GM19468 (cell line): ENCODE data around the gene SLC12A8.

ENCODE experiments used
- ATAC-seq: cut with Tn5 transposase; IDR thresholded peaks from one replicate; pipeline ENCODE4 v1.9.1; 2021; ENCODE audit warnings: mild to moderate bottlenecking, moderate library complexity, moderate number of reproducible peaks; ENCODE audit not compliant: unreplicated experiment; ENCODE audit errors: extremely low read depth

Gene SLC12A8

DNA sequence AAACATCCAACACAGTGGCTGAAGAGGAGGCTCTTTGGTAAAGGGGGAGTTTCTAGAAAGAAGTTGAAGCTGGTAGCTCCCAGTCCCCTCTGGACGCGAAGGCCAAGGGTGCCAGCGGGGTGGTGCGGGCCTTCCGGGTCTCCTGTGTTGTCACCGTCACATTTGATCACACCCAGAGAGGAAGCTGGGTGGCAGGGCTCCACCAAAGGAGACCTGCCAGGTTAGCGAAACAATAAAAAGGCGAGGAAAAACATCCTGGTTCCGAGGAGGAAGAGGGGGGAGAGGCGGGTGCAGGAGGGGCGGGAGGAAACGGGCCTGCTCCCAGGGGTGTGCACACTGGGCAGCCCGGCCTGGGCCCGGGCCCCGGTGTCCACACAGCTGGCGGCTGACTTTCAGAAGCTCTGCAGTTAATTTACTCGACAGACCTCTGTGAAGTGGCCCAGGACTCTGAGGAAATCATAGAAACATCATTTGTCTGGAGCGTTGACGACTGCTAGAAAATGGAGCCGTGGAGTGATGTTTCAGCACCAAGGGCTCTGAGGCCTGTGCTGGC is 168.9 kb downstream of the SLC12A8 start:
- no peak for ATAC-seq

DNA sequence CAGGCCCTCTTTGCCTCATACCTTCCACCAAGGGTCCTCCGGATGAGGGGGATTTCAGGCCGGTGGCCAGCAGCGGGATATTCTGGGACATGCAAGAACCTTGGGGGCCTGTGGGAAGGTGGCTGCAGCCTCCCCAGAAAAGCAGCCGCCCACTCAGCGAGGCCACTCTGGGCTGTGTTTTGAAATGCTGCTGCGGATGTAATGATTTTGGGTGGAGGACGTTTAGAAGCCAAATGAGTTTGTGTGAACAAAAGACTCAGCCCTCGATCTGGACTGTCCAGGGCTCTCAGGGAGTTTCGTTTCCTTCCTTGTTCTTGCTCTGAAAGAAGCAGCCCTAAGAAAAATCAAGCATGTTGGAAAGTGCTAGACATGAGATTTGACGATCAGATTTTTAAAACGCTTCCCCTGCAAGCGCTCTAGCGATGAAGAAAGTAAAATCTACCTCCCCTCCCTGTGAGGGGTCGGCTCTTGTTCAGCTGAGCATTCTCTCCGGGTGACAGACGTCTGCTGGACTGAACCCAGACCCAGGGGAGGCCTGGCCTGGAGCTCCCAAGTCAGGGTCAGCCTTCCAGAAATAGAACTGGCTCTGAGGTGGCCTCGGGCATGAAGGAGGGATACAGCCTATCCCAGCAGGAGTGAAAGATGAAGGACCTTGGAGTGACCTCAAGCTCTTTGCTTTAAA is 169.7 kb downstream of the SLC12A8 start:
- ATAC-seq = no peak

DNA sequence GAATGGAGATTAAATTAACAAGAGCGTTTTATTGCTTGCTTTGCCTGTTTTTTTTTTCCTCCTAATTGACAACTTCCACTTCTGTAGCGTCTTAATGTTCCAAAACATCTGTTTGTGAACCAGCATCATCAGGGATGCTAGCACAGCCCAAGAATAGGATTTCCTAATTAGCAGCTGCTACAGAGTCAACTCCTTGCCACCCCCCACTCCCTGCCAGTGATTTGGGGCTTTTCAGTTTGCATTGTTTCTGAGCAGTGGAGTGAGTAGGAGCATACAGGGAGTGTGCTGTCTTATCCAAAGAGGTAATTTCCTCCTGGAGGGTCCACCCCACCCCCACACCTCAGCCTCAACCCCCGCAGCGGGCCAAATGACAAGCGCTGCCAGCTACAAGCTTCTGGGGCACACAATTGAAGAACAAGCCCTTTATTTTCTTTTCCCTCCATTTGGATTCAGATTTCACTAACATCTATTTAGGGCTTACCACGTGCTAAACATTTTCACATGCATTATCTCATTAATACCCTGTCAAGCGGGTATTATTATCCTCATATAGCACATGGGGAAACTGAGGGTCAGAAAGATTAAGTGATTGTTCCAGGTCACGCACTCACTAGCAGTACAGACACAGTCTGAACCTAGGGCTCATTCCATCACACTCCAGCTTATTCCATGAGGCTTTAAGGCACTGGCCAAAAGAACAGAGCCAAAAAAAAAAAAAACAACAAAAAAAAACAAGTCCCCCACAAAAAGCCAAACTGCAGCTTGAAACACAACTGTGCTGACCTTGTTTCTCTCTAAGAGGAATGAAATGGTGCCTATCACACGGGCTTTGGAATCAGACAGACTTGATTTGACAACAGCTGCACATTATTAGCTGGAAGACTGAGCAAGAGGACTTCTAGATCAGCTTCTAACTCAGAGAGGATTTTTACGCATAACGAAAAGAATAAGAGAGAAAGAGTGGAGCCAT is 173.1 kb downstream of the SLC12A8 start:
- no peak for ATAC-seq

DNA sequence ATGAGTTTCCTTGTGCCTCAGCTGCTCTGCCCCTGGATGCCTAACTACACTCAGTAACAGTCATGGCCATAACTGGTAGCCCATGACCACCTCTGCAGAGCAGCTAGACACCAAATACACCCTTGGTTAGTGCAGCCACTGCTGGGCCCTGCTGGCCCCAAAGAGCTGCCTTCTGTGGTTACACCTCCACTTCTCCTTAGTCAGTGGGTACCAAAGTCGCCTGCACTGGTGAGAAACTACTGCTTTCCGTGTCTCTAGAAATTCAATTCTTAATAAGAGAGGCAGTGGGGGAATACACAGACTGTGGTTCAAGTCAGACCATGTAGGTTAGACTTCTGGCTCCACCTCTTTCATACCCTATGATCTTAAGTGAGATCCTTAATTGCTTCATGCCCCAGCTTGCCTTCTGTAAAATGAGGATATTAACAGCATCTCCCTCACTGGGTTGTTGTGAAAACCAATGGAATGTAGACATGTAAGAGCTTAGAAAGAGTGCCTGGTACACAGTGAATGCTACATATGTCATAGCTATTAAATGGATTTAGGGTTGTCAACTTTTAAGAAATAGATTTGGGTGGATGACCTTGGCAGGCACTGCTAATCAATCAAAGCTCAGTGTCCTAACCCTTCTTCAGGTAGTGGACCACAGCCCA is 174.9 kb downstream of the SLC12A8 start:
- ATAC-seq = no peak

DNA sequence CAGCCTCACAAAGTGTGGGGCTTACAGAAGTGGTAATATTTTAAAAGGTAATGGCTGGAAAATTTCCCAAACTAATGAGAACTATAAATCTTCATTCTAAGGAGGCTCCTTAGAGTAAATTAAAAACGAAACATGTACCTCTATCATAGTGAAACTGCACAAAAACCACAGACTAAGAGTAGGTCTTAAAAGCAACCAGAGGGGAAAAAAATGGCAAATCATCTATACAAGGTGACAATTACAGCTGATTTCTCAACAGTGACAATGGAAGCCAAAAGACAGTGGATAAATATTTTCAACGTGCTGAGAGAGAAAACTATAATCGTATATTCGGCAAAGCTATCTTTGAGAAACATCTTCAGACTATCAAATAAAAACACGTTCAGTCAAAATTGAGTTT is 177.3 kb downstream of the SLC12A8 start:
- ATAC-seq = no peak

DNA sequence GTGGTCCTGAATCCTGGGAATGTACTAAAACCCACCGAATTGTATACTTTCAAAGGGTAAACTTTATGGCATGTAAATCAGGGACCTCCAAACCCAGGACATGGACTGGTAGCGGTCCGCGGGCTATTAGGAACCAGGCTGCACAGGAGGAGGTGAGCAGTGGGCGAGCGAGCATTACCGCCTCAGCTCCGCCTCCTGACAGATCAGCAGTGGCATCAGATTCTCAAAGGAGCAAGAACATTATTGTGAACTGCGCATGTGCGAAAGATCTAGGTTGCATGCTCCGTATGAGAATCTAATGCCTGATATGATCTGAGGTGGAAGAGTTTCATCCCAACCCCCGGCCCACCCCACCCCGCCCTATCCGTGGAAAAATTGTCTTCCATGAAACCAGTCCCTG is 178.9 kb downstream of the SLC12A8 start:
- ATAC-seq = no peak

DNA sequence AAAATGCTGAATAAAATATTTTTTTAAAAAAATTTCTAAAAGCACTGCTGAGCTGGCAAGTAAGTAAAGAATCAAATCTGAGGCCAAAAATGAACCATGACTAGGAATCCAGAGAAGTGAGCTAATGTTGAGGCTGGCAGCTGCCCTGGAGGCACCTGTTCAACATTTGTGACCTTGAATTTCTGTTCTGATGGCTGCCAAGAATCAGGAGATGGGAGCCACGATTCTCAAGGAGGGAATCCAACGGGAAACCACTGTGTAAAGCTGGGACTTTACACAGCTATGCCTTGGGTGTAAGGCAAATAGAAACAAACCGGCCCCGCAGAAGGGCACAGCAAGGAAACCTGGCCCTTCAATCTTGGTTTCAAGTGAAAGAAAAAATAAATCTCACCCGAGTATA is 179.4 kb downstream of the SLC12A8 start:
- ATAC-seq = no peak

DNA sequence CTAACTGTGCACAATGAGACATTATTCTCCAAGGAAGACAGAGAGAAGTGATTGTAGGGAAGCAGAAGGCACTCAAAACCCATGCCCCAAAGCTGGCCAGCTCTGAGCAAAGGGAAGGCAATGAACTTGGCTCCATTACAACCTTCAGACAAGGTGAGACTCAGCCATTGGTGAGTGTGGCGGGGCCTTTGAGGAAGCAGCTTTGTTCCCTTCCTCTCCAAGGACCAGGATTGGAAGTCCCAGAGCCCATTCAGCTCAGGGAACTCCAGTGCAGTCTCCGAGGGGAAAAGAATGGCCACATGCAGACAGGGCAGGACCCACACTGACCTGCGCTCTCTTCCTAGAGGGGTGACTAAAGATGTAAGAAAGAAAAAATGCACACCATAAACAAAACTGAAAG is 179.9 kb downstream of the SLC12A8 start:
- ATAC-seq = no peak
